HepG2 (cell line): Measurements from ENCODE around the gene FCER1A. TPM values are rescaled to one million over a fixed set of nuclear protein-coding genes. Genes with fewer than 3 reads are reported as not detected.

Experiments
- ATAC-seq: fragments of 200-7000 bp; cut with Tn5 transposase; 3 replicates; pipeline ENCODE4 v1.9.1; 2020; ENCODE audit warnings: mild to moderate bottlenecking, moderate library complexity
- BruUV-seq: library from RNA; stranded (reverse); fragments of 400-500 nt; replicated peaks from 2 replicates; lab custom pipeline; 2021; lab: Mats Ljungman, UMichigan
- CTCF ChIA-PET: fragments of 300-600 bp; formaldehyde crosslinking; extraction: SDS; loops from one replicate; lab custom pipeline; 2021; ENCODE audit warnings: low total read pairs, inconsistent platforms, low intra/inter-chr PET ratio; lab: Yijun Ruan, JAX
- POLR2A ChIA-PET: fragments of 350-600 bp; sonication (Branson Sonifier 250); formaldehyde crosslinking; loops from one replicate; lab custom pipeline; 2020; ENCODE audit warnings: antibody characterized with exemption, inconsistent platforms; lab: Yijun Ruan, JAX
- DNase-seq: peaks from one replicate; pipeline ENCODE4 v3.0.0-alpha.2; 2015; ENCODE audit warnings: low spot score
- FAIRE-seq: peaks from 3 replicates; lab custom pipeline; 2011; peaks lifted over from hg19 to GRCh38; lab: Jason Lieb, UNC
- H2AFZ ChIP-seq: one replicate; pipeline ENCODE4 v1.6.1; 2011; ENCODE audit warnings: low read length, inconsistent platforms
- H3K27ac ChIP-seq: fragments of 300-600 bp; 3 replicates; pipeline ENCODE4 v1.8.0; 2011; ENCODE audit warnings: mixed run types, mild to moderate bottlenecking, mixed read lengths, low read length, inconsistent platforms; ENCODE audit not compliant: insufficient read depth; ENCODE audit errors: extremely low read length
- H3K27me3 ChIP-seq, 2 experiments: fragments of 200-600 bp in 1 of 2; 2 replicates in 1 of 2; 3 replicates in 1 of 2; pipeline versions ENCODE4 v1.6.0 to v1.8.0; 2011; ENCODE audit warnings: low read length in 2 of 2, mild to moderate bottlenecking in 2 of 2, moderate library complexity in 2 of 2, inconsistent platforms in 1 of 2; ENCODE audit not compliant: insufficient read depth in 2 of 2, control insufficient read depth in 1 of 2
- H3K36me3 ChIP-seq, 2 experiments: fragments of 200-600 bp in 1 of 2; replicated peaks in 1 of 2; 2 replicates in 1 of 2; 3 replicates in 1 of 2; pipeline versions ENCODE4 v1.5.1 to v1.8.0; 2011; ENCODE audit warnings: low read length in 2 of 2, inconsistent platforms in 1 of 2; ENCODE audit not compliant: insufficient read depth in 2 of 2, control insufficient read depth in 1 of 2
- H3K4me1 ChIP-seq: 2 replicates; pipeline ENCODE4 v1.5.1; 2012; ENCODE audit warnings: low read length, inconsistent platforms; ENCODE audit not compliant: insufficient read depth
- H3K4me2 ChIP-seq: 2 replicates; pipeline ENCODE4 v1.6.0; 2011; ENCODE audit warnings: low read depth, low read length, inconsistent platforms
- H3K4me3 ChIP-seq, 3 experiments: fragments of 200-600 bp in 1 of 3; sonication (generic), shearing (Covaris generic) in 1 of 3; replicated peaks in 1 of 3; 2 replicates each; pipeline ENCODE4 v1.5.1; 2011 to 2016; ENCODE audit warnings: low read length in 3 of 3, inconsistent platforms in 2 of 3, low read depth in 2 of 3, mild to moderate bottlenecking in 2 of 3, control low read depth in 1 of 3, mixed read lengths in 1 of 3; ENCODE audit not compliant: insufficient read depth in 1 of 3
- H3K79me2 ChIP-seq: one replicate; pipeline ENCODE4 v1.6.1; 2011; ENCODE audit warnings: low read length, inconsistent platforms; ENCODE audit not compliant: insufficient read depth
- H3K9ac ChIP-seq: 2 replicates; pipeline ENCODE4 v1.6.0; 2011; ENCODE audit warnings: mild to moderate bottlenecking, low read depth, low read length, inconsistent platforms; ENCODE audit not compliant: insufficient read depth
- H3K9me3 ChIP-seq: 2 replicates; pipeline ENCODE4 v1.5.1; 2012; ENCODE audit warnings: mild to moderate bottlenecking, low read length
- H4K20me1 ChIP-seq: 2 replicates; pipeline ENCODE4 v1.6.0; 2011; ENCODE audit warnings: inconsistent platforms, mild to moderate bottlenecking, low read length, moderate library complexity; ENCODE audit not compliant: insufficient read depth
- BRF2 ChIP-seq: sonication (generic); formaldehyde crosslinking; IDR thresholded peaks from 2 replicates; pipeline ENCODE4 v1.8.1; 2022; ENCODE audit warnings: mild to moderate bottlenecking, missing genetic modification reagents
- CTCF ChIP-seq: sonication (generic); formaldehyde crosslinking; IDR thresholded peaks from 2 replicates; pipeline ENCODE4 v1.5.0; 2020; ENCODE audit warnings: mild to moderate bottlenecking, missing genetic modification reagents, moderate library complexity
- HNRNPL ChIP-seq: fragments of 200-400 bp; formaldehyde crosslinking; IDR thresholded peaks from 2 replicates; pipeline ENCODE4 v1.6.1; 2017; ENCODE audit warnings: mild to moderate bottlenecking, low read depth, low read length
- IRF1 ChIP-seq: sonication (generic); formaldehyde crosslinking; IDR thresholded peaks from 2 replicates; pipeline ENCODE4 v1.4.0; 2020; ENCODE audit warnings: low read depth, mild to moderate bottlenecking, missing genetic modification reagents
- KDM3A ChIP-seq: IDR thresholded peaks from 2 replicates; pipeline ENCODE4 v1.6.1; 2018; ENCODE audit warnings: low read depth, missing compliant biosample characterization
- RCOR2 ChIP-seq: IDR thresholded peaks from 2 replicates; pipeline ENCODE4 v1.6.1; 2016; ENCODE audit warnings: missing biosample characterization, missing genetic modification reagents
- THAP9 ChIP-seq: sonication (generic); formaldehyde crosslinking; IDR thresholded peaks from 2 replicates; pipeline ENCODE4; 2020; ENCODE audit warnings: missing genetic modification reagents, mild to moderate bottlenecking, borderline replicate concordance
- ZNF264 ChIP-seq: sonication (generic); formaldehyde crosslinking; IDR thresholded peaks from 2 replicates; pipeline ENCODE4 v1.4.0; 2020; ENCODE audit warnings: missing genetic modification reagents
- ZNF782 ChIP-seq: sonication (generic); formaldehyde crosslinking; IDR thresholded peaks from 2 replicates; pipeline ENCODE4 v1.4.0; 2020; ENCODE audit warnings: missing genetic modification reagents, mild to moderate bottlenecking, borderline replicate concordance
- ZNF839 ChIP-seq: sonication (generic); formaldehyde crosslinking; IDR thresholded peaks from 2 replicates; pipeline ENCODE4 v1.4.0; 2020; ENCODE audit warnings: missing genetic modification reagents, mild to moderate bottlenecking, borderline replicate concordance
- WGBS: methylation state at CpG from one replicate; pipeline ENCODE4 v1.1.6; 2017; ENCODE audit warnings: low lambda C conversion rate; 5-methylcytosine and 5-hydroxymethylcytosine counted together
- in situ Hi-C: cut with HindIII; loops from 2 replicates; pipeline ENCODE4 v1.10.0; 2017; ENCODE audit warnings: low pct_unique_long_range_greater_than_20kb; ENCODE audit not compliant: extremely low pct_ligation_motif_present
- intact Hi-C: fragments of 100-400 bp; cut with micrococcal nuclease; formaldehyde crosslinking; loops from one replicate; pipeline ENCODE4 v1.10.0; 2022; ENCODE audit not compliant: unreplicated experiment
- polyA plus RNA-seq, 8 experiments: library from polyadenylated mRNA; depleted of rRNA in 3 of 8; stranded (reverse) in 7 of 8; unstranded in 1 of 8; fragments of >200 nt; fragmentation: Illumina TruSeq in 4 of 8; extraction: Trizol in 4 of 8; gene quantifications; 2 replicates each; pipeline versions ENCODE4 v1.2.1 to v1.2.3, GENCODE V29; 2011 to 2016; ENCODE audit warnings: low read depth in 4 of 8, missing spikeins in 1 of 8, mixed read lengths in 1 of 8; ENCODE audit not compliant: insufficient read depth in 1 of 8
- total RNA-seq, 5 experiments: library from RNA; depleted of rRNA; stranded (reverse); fragments of >200 nt; fragmentation: Illumina TruSeq; extraction: Trizol; gene quantifications; 2 replicates each; pipeline ENCODE4 v1.2.3, GENCODE V29; 2016; ENCODE audit warnings: low read depth in 1 of 5
- TF ChIP-seq, protein P1 (sequence below): sonication (generic); formaldehyde crosslinking; IDR thresholded peaks from 2 replicates; pipeline ENCODE4 v1.8.0; 2022; ENCODE audit warnings: missing genetic modification reagents, mild to moderate bottlenecking, moderate library complexity, borderline replicate concordance

The FCER1A gene
- total and polyA plus RNA-seq, 2 of the 13 experiments (the other 11 are each of a cell fraction or from before 2014, with no cell fraction given): not detected

- TF ChIP-seq BRF2 (CRISPR knock-in tag) (no peak), ZNF782 (CRISPR knock-in tag) (no peak), THAP9 (CRISPR knock-in tag) (no peak)
These were observed 26.2 kb upstream of the FCER1A start (continued) for GRCh38 chr1:159275891-159276290.

DNA sequence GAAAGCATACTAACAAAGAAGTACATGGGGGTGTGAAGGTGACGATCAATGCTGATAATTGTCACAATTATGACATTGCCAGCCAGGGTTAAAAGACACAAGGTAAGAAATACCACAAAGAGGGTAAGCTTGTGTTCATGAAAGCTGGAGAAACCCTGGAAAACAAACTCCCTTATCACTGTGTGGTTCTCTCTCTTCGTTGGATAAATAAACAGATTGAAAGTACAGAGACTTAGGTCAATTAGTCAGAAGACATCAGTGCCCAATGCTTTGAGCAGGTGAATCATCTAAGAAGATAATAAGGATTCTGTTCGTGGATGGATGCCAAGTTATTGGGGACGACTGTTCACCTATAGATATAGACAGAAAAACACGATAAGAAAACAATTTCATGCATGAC is 22.4 kb upstream of the FCER1A start:
- H3K4me3 ChIP-seq: no peak overlapping the region
- 0% methylated on average over 5 of the region's 5 CpGs for WGBS
- ChIA-PET CTCF (no interaction called here), POLR2A (no interaction called here)
- DNase-seq (no peak), ATAC-seq (no peak), FAIRE-seq (no peak)
- H3K9me3 ChIP-seq: no peaks in the 10 kb centered on the region
- no peaks in the 10 kb centered on the region for H3K79me2 ChIP-seq
- no peak overlapping the region for H3K4me2 ChIP-seq
- no peak overlapping the region for H3K27ac ChIP-seq
- no TSS peak for BruUV-seq
- H4K20me1 ChIP-seq: no peaks in the 10 kb centered on the region
- H2AFZ ChIP-seq: no peak overlapping the region
- H3K36me3 ChIP-seq: no peaks in the 10 kb centered on the region
- intact Hi-C loops: no loop called here
- in situ Hi-C loops: no loop called here
- peaks cover 6% of the 10 kb centered on the region; the same call in 1 of the 2 replicates for H3K4me1 ChIP-seq
- H3K27me3 ChIP-seq: no peaks in the 10 kb centered on the region
- no peak overlapping the region for H3K9ac ChIP-seq
- TF ChIP-seq RCOR2 (no peak), IRF1 (CRISPR knock-in tag) (no peak), KDM3A (no peak), HNRNPL (no peak), ZNF839 (no peak), CTCF (no peak), ZNF264 (CRISPR knock-in tag) (no peak)
- TF ChIP-seq, protein P1, sequence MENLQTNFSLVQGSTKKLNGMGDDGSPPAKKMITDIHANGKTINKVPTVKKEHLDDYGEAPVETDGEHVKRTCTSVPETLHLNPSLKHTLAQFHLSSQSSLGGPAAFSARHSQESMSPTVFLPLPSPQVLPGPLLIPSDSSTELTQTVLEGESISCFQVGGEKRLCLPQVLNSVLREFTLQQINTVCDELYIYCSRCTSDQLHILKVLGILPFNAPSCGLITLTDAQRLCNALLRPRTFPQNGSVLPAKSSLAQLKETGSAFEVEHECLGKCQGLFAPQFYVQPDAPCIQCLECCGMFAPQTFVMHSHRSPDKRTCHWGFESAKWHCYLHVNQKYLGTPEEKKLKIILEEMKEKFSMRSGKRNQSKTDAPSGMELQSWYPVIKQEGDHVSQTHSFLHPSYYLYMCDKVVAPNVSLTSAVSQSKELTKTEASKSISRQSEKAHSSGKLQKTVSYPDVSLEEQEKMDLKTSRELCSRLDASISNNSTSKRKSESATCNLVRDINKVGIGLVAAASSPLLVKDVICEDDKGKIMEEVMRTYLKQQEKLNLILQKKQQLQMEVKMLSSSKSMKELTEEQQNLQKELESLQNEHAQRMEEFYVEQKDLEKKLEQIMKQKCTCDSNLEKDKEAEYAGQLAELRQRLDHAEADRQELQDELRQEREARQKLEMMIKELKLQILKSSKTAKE: no peak
